HPDE6-E6E7 (cell line): ENCODE results near the gene KDM4B.
A peak's percentile ranks its signal among the peaks of the same experiment; 100 is the strongest.

Experiments
- DNase-seq: peaks from one replicate; pipeline ENCODE4 v3.0.0; 2011; ENCODE audit warnings: missing footprints; ENCODE audit errors: extremely low spot score

The KDM4B gene

GRCh38 chr19:5012688-5013457, 44.0 kb downstream of the KDM4B start:
- DNase-seq, result no peak

- no peak for DNase-seq
Measured at GRCh38 chr19:5013761-5014160, 44.8 kb downstream of the KDM4B start.

GRCh38 chr19:5014941-5015340, 46.0 kb downstream of the KDM4B start:
- no peak for DNase-seq

- no peak for DNase-seq
Measured at GRCh38 chr19:5016268-5016667, 47.4 kb downstream of the KDM4B start.

- DNase-seq, result no peak
Measured at GRCh38 chr19:5016781-5017180, 47.9 kb downstream of the KDM4B start.

- peak; percentile 92 for DNase-seq
Measured at GRCh38 chr19:5017235-5017634, 48.3 kb downstream of the KDM4B start.

- DNase-seq, result no peak
Measured at GRCh38 chr19:5018224-5019015, 49.5 kb downstream of the KDM4B start.

GRCh38 chr19:5020368-5020767, 51.5 kb downstream of the KDM4B start:
- DNase-seq, result no peak

- DNase-seq, result no peak
Measured at GRCh38 chr19:5021046-5021445, 52.1 kb downstream of the KDM4B start.

GRCh38 chr19:5022066-5022860, 53.4 kb downstream of the KDM4B start:
- no peak for DNase-seq

- DNase-seq, result no peak
Measured at GRCh38 chr19:5023128-5023571, 54.2 kb downstream of the KDM4B start.

- no peak for DNase-seq
Measured at GRCh38 chr19:5024282-5024681, 55.4 kb downstream of the KDM4B start.

GRCh38 chr19:5025027-5025426, 56.1 kb downstream of the KDM4B start:
- no peak for DNase-seq

- DNase-seq, result no peak
Measured at GRCh38 chr19:5026706-5027273, 57.9 kb downstream of the KDM4B start.

GRCh38 chr19:5028229-5028886, 59.4 kb downstream of the KDM4B start:
- DNase-seq, result no peak

- peak; percentile 19 for DNase-seq
Measured at GRCh38 chr19:5029596-5029995, 60.7 kb downstream of the KDM4B start.

- DNase-seq, result no peak
Measured at GRCh38 chr19:5030136-5030820, 61.4 kb downstream of the KDM4B start.

- DNase-seq, result no peak
Measured at GRCh38 chr19:5030822-5031221, 61.9 kb downstream of the KDM4B start.

GRCh38 chr19:5031231-5032100, 62.6 kb downstream of the KDM4B start:
- DNase-seq, result peak; percentile 94
